PC-9 (cell line): Measurements from ENCODE around the gene NKX2-4. TPM values are rescaled to one million over a fixed set of nuclear protein-coding genes. Genes with fewer than 3 reads are reported as not detected.

ENCODE experiments used
- BruUV-seq: library from RNA; stranded (reverse); fragments of 400-500 nt; replicated peaks from 2 replicates; lab custom pipeline; 2021; lab: Mats Ljungman, UMichigan
- CTCF ChIA-PET: fragments of 300-600 bp; sonication (Branson Sonifier 250); formaldehyde crosslinking; loops from one replicate; lab custom pipeline; 2022; ENCODE audit warnings: antibody characterized with exemption; lab: Charles Lee
- POLR2A ChIA-PET: fragments of 300-600 bp; sonication (Branson Sonifier 250); formaldehyde crosslinking; loops from one replicate; lab custom pipeline; 2022; ENCODE audit warnings: antibody characterized with exemption; ENCODE audit not compliant: unreplicated experiment; lab: Charles Lee
- DNase-seq, 2 experiments: peaks; one replicate each; pipeline versions ENCODE4 v3.0.0 to v3.0.0-alpha.2; 2015 to 2022; ENCODE audit warnings: mixed read lengths in 1 of 2
- H2AFZ ChIP-seq: fragments of 200-600 bp; sonication (generic); 2 replicates; pipeline ENCODE4 v1.8.1; 2017; ENCODE audit warnings: antibody characterized with exemption
- H3F3A ChIP-seq: fragments of 200-600 bp; sonication (generic); 2 replicates; pipeline ENCODE4 v1.8.1; 2017; ENCODE audit warnings: antibody characterized with exemption, mild to moderate bottlenecking, low read depth; ENCODE audit not compliant: insufficient read depth
- H3K27ac ChIP-seq: fragments of 200-600 bp; sonication (generic); 2 replicates; pipeline ENCODE4 v1.6.1; 2016; ENCODE audit warnings: mixed run types
- H3K27me3 ChIP-seq: fragments of 200-600 bp; sonication (generic); 2 replicates; pipeline ENCODE4 v1.6.1; 2016; ENCODE audit warnings: low read depth, mixed run types; ENCODE audit not compliant: insufficient read depth
- H3K36me3 ChIP-seq: fragments of 200-600 bp; sonication (generic); 2 replicates; pipeline ENCODE4 v1.6.1; 2016; ENCODE audit warnings: low read depth, mixed run types
- H3K4me1 ChIP-seq: fragments of 200-600 bp; sonication (generic); replicated peaks from 2 replicates; pipeline ENCODE4 v1.6.1; 2016; ENCODE audit warnings: mixed run types; ENCODE audit not compliant: insufficient read depth
- H3K4me2 ChIP-seq: fragments of 200-600 bp; sonication (generic); 2 replicates; pipeline ENCODE4 v1.6.1; 2017; ENCODE audit warnings: mixed run types
- H3K4me3 ChIP-seq: fragments of 200-600 bp; sonication (generic); 2 replicates; pipeline ENCODE4 v1.6.1; 2016; ENCODE audit warnings: mixed run types
- H3K79me2 ChIP-seq: fragments of 200-600 bp; sonication (generic); 2 replicates; pipeline ENCODE4 v1.6.1; 2017; ENCODE audit warnings: low read depth, mixed run types
- H3K9me2 ChIP-seq: fragments of 200-600 bp; sonication (generic); 2 replicates; pipeline ENCODE4 v1.8.1; 2017; ENCODE audit warnings: mild to moderate bottlenecking; ENCODE audit not compliant: insufficient read depth
- H3K9me3 ChIP-seq: fragments of 200-600 bp; sonication (generic); 2 replicates; pipeline ENCODE4 v1.8.1; 2016; ENCODE audit warnings: low read depth; ENCODE audit not compliant: insufficient read depth
- H4K20me1 ChIP-seq: fragments of 200-600 bp; sonication (generic); 2 replicates; pipeline ENCODE4 v1.8.1; 2017; ENCODE audit not compliant: insufficient read depth
- EZH2 ChIP-seq: fragments of 200-600 bp; sonication (generic); IDR thresholded peaks from 2 replicates; pipeline ENCODE4 v1.8.0; 2017; ENCODE audit warnings: antibody characterized with exemption, low read depth
- intact Hi-C: fragments of 100-400 bp; cut with micrococcal nuclease; formaldehyde crosslinking; loops from one replicate; pipeline ENCODE4 v1.10.0; 2022; ENCODE audit not compliant: unreplicated experiment
- total RNA-seq: library from RNA; stranded (reverse); gene quantifications from 2 replicates; pipeline ENCODE4 v1.2.3, GENCODE V29; 2021
- TF ChIP-seq, protein P1 (sequence below): fragments of 200-600 bp; sonication (generic); conservative IDR thresholded peaks from 2 replicates; pipeline ENCODE4 v1.6.1; 2017; ENCODE audit warnings: mixed run types, antibody characterized with exemption, mild to moderate bottlenecking, moderate library complexity

Gene NKX2-4
- total RNA-seq, 1 experiment from 2014 or later = not detected

GRCh38 chr20:21384308-21384892, 12.9 kb downstream of the NKX2-4 start:
- DNase-seq = no peak
- no peaks in the 10 kb centered on the region for H3K9me2 ChIP-seq
- H3K36me3 ChIP-seq = peaks cover 9% of the 10 kb centered on the region; the same call in 1 of the 2 replicates
- CTCF ChIA-PET = no interaction called here
- H3K4me3 ChIP-seq = no peak overlapping the region
- H3K27me3 ChIP-seq = no peaks in the 10 kb centered on the region
- POLR2A ChIA-PET = no interaction called here
- H4K20me1 ChIP-seq = peaks cover 5% of the 10 kb centered on the region
- BruUV-seq = no TSS peak
- H2AFZ ChIP-seq = no peak overlapping the region
- intact Hi-C loops = no loop called here
- H3K79me2 ChIP-seq = no peaks in the 10 kb centered on the region
- no peaks in the 10 kb centered on the region for H3K4me1 ChIP-seq
- H3K4me2 ChIP-seq = no peak overlapping the region
- TF ChIP-seq EZH2 = no peak
- TF ChIP-seq, protein P1, sequence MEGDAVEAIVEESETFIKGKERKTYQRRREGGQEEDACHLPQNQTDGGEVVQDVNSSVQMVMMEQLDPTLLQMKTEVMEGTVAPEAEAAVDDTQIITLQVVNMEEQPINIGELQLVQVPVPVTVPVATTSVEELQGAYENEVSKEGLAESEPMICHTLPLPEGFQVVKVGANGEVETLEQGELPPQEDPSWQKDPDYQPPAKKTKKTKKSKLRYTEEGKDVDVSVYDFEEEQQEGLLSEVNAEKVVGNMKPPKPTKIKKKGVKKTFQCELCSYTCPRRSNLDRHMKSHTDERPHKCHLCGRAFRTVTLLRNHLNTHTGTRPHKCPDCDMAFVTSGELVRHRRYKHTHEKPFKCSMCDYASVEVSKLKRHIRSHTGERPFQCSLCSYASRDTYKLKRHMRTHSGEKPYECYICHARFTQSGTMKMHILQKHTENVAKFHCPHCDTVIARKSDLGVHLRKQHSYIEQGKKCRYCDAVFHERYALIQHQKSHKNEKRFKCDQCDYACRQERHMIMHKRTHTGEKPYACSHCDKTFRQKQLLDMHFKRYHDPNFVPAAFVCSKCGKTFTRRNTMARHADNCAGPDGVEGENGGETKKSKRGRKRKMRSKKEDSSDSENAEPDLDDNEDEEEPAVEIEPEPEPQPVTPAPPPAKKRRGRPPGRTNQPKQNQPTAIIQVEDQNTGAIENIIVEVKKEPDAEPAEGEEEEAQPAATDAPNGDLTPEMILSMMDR = no peak
- H3K9me3 ChIP-seq = no peaks in the 10 kb centered on the region
- H3K27ac ChIP-seq = no peak overlapping the region
- H3F3A ChIP-seq = peaks cover 16% of the 10 kb centered on the region

DNA sequence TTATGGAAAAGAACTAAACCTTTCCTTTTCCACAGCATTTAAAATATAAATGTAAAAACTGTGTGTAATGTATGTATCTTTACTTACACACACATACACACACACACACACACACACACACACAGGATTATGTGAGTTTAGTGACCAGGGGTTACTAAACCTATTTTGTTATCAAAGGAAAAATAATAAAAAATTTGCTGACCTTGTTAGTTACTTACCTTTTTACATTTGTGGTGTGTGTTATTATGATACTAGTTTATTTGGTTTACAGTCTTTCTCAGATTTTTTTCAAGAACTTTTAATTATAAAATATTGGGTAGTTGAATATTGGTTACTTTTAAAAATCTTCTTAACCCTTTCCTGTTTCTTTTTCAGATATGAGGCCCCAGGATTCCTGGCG, 15.7 kb downstream of the NKX2-4 start:
- H2AFZ ChIP-seq = no peak overlapping the region
- DNase-seq = no peak
- peaks cover 23% of the 10 kb centered on the region for H4K20me1 ChIP-seq
- H3K9me3 ChIP-seq = no peaks in the 10 kb centered on the region
- no peak for TF ChIP-seq EZH2
- TF ChIP-seq, protein P1 = no peak
- intact Hi-C loops = no loop called here
- H3K4me3 ChIP-seq = no peak overlapping the region
- peaks cover 4% of the 10 kb centered on the region; the same call in 1 of the 2 replicates for H3F3A ChIP-seq
- no peaks in the 10 kb centered on the region for H3K4me1 ChIP-seq
- H3K9me2 ChIP-seq = no peaks in the 10 kb centered on the region
- BruUV-seq = no TSS peak
- peaks cover 9% of the 10 kb centered on the region for H3K36me3 ChIP-seq
- no peaks in the 10 kb centered on the region for H3K27me3 ChIP-seq
- H3K27ac ChIP-seq = no peak overlapping the region
- CTCF ChIA-PET = no interaction called here
- H3K4me2 ChIP-seq = no peak overlapping the region
- peaks cover under 1% of the 10 kb centered on the region; the same call in 1 of the 2 replicates for H3K79me2 ChIP-seq
- POLR2A ChIA-PET = no interaction called here

DNA sequence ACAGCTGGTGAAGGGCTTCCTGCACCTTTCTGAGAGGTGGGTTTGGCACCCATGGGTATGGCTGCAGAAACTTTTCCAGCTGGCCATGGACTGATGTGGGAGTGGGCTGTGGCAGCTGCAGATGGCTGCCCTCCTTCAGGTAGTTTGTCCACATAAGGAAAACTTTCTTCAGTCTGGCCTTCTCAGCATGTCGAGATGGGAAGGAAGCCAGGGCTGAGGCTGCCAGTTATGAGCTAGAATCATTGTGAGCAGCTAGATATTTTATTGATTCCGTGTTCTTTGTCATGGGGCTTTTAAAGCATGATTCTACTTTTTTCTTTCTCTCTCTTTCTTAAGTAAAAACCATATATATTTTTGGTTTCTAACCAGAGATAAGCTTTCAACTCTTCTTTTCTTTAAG, 16.6 kb downstream of the NKX2-4 start:
- Histone ChIP-seq H3K27ac (no peak overlapping the region), H3K36me3 (peaks cover 9% of the 10 kb centered on the region), H3K4me3 (no peak overlapping the region), H3K79me2 (peaks cover 3% of the 10 kb centered on the region; the same call in 1 of the 2 replicates), H3K27me3 (no peaks in the 10 kb centered on the region), H2AFZ (no peak overlapping the region), H3K9me3 (no peaks in the 10 kb centered on the region), H4K20me1 (peaks cover 27% of the 10 kb centered on the region), H3K4me2 (no peak overlapping the region), H3K9me2 (no peaks in the 10 kb centered on the region), H3F3A (peaks cover 3% of the 10 kb centered on the region; the same call in 1 of the 2 replicates), H3K4me1 (no peaks in the 10 kb centered on the region)
- ChIA-PET POLR2A (no interaction called here), CTCF (no interaction called here)
- no peak for DNase-seq
- intact Hi-C loops = no loop called here
- TF ChIP-seq, protein P1 = no peak
- TF ChIP-seq EZH2 = no peak
- BruUV-seq = no TSS peak
